A673 (cell line): ENCODE measurements around the gene SNCAIP. TPM values are rescaled to one million over a fixed set of nuclear protein-coding genes. Genes with fewer than 3 reads are reported as not detected.

Source experiments
- BruUV-seq: library from RNA; stranded (reverse); fragments of 400-500 nt; replicated peaks from 2 replicates; lab custom pipeline; 2021; lab: Mats Ljungman, UMichigan
- CTCF ChIA-PET: fragments of 300-600 bp; sonication (Branson Sonifier 250); formaldehyde crosslinking; loops from one replicate; lab custom pipeline; 2022; ENCODE audit warnings: antibody characterized with exemption; lab: Charles Lee
- POLR2A ChIA-PET: fragments of 300-600 bp; sonication (Branson Sonifier 250); formaldehyde crosslinking; loops from one replicate; lab custom pipeline; 2022; ENCODE audit warnings: antibody characterized with exemption; ENCODE audit not compliant: low non-redundant PET; lab: Charles Lee
- DNase-seq: peaks from one replicate; pipeline ENCODE4 v3.0.0-alpha.2; 2015; ENCODE audit warnings: low spot score
- H3K27ac ChIP-seq: fragments of 200-600 bp; sonication (generic); 2 replicates; pipeline ENCODE4 v1.5.1; 2016; ENCODE audit warnings: mixed run types, low read depth, mild to moderate bottlenecking, mixed read lengths, antibody characterized with exemption, low read length; ENCODE audit not compliant: poor library complexity, severe bottlenecking
- H3K27me3 ChIP-seq: fragments of 200-600 bp; sonication (generic); replicated peaks from 2 replicates; pipeline ENCODE4 v1.6.1; 2017; ENCODE audit warnings: mixed run types, low read depth, mild to moderate bottlenecking, mixed read lengths, antibody characterized with exemption, low read length; ENCODE audit not compliant: insufficient read depth, poor library complexity
- H3K36me3 ChIP-seq: fragments of 200-600 bp; sonication (generic); 2 replicates; pipeline ENCODE4 v1.6.1; 2016; ENCODE audit warnings: mixed run types, mild to moderate bottlenecking, mixed read lengths, antibody characterized with exemption, low read length; ENCODE audit not compliant: insufficient read depth, poor library complexity, severe bottlenecking
- H3K4me1 ChIP-seq: fragments of 200-600 bp; sonication (generic); 2 replicates; pipeline ENCODE4 v1.6.1; 2017; ENCODE audit warnings: mixed run types, mild to moderate bottlenecking, mixed read lengths, antibody characterized with exemption, low read length; ENCODE audit not compliant: insufficient read depth, poor library complexity, severe bottlenecking
- H3K4me3 ChIP-seq: fragments of 200-600 bp; sonication (generic); 2 replicates; pipeline ENCODE4 v1.5.1; 2016; ENCODE audit warnings: low read depth, mixed run types, mild to moderate bottlenecking, mixed read lengths, low read length; ENCODE audit not compliant: poor library complexity, severe bottlenecking
- H3K9me3 ChIP-seq: fragments of 200-600 bp; sonication (generic); 2 replicates; pipeline ENCODE4 v1.6.1; 2016; ENCODE audit warnings: mixed run types, low read depth, mild to moderate bottlenecking, mixed read lengths, antibody characterized with exemption, low read length; ENCODE audit not compliant: poor library complexity, severe bottlenecking
- CTCF ChIP-seq: fragments of 300-800, 200-600 bp; sonication (generic); conservative IDR thresholded peaks from 2 replicates; pipeline ENCODE4 v1.5.1; 2017; ENCODE audit warnings: low read depth, mild to moderate bottlenecking, antibody characterized with exemption, low read length, moderate library complexity, mixed read lengths
- EZH2 ChIP-seq: fragments of 200-600 bp; sonication (generic); IDR thresholded peaks from 2 replicates; pipeline ENCODE4 v1.6.1; 2017; ENCODE audit warnings: borderline replicate concordance, low read depth, mild to moderate bottlenecking, mixed read lengths, antibody characterized with exemption, low read length; ENCODE audit not compliant: poor library complexity, severe bottlenecking
- intact Hi-C: fragments of 100-400 bp; cut with micrococcal nuclease; formaldehyde crosslinking; loops from one replicate; pipeline ENCODE4 v1.10.0; 2022; ENCODE audit not compliant: unreplicated experiment
- total RNA-seq: library from RNA; stranded (reverse); gene quantifications from 2 replicates; pipeline ENCODE4 v1.2.3, GENCODE V29; 2021

Gene SNCAIP
- total RNA-seq, 1 experiment from 2014 or later = not detected

- CTCF ChIA-PET = no interaction called here
- no peak overlapping the region for H3K27ac ChIP-seq
- no TSS peak for BruUV-seq
- DNase-seq = peak; percentile 29
- H3K4me1 ChIP-seq = peaks cover 5% of the 10 kb centered on the region
- intact Hi-C loops = no loop called here
- POLR2A ChIA-PET = no interaction called here
- no peak overlapping the region for H3K4me3 ChIP-seq
- H3K36me3 ChIP-seq = no peaks in the 10 kb centered on the region
- no peaks in the 10 kb centered on the region for H3K27me3 ChIP-seq
- no peaks in the 10 kb centered on the region for H3K9me3 ChIP-seq
- TF ChIP-seq EZH2 (no peak), CTCF (no peak)
Measured at GRCh38 chr5:122429545-122430318, 117.7 kb downstream of the SNCAIP start.

DNA sequence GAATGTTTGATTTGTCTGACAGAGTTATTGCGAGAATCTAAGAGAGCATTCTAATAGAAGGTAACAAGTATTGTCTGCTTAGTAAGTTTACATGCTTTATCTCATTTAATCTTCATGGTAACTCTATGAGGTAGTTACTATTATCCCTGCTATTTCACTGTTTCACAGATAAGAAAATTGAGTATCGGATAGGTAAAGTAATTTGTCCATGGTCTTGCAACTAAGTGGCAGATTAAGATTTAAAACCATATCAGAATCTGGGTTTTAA is 118.2 kb downstream of the SNCAIP start:
- H3K4me3 ChIP-seq = no peak overlapping the region
- no peaks in the 10 kb centered on the region for H3K27me3 ChIP-seq
- no peak for DNase-seq
- peaks cover 5% of the 10 kb centered on the region for H3K4me1 ChIP-seq
- POLR2A ChIA-PET = no interaction called here
- H3K27ac ChIP-seq = no peak overlapping the region
- no peaks in the 10 kb centered on the region for H3K36me3 ChIP-seq
- BruUV-seq = no TSS peak
- TF ChIP-seq EZH2 (no peak), CTCF (no peak)
- CTCF ChIA-PET = no interaction called here
- no peaks in the 10 kb centered on the region for H3K9me3 ChIP-seq
- intact Hi-C loops = no loop called here

GRCh38 chr5:122431298-122431697 is 119.3 kb downstream of the SNCAIP start:
- Histone ChIP-seq H3K27ac (no peak overlapping the region), H3K4me3 (no peak overlapping the region), H3K4me1 (peaks cover 5% of the 10 kb centered on the region), H3K27me3 (no peaks in the 10 kb centered on the region), H3K36me3 (no peaks in the 10 kb centered on the region), H3K9me3 (no peaks in the 10 kb centered on the region)
- CTCF ChIA-PET = no interaction called here
- no TSS peak for BruUV-seq
- no peak for TF ChIP-seq EZH2
- no peak for TF ChIP-seq CTCF
- intact Hi-C loops = no loop called here
- POLR2A ChIA-PET = no interaction called here
- DNase-seq = no peak
